ENCODE data around the gene DPP4.

DPP4 gene

DNA sequence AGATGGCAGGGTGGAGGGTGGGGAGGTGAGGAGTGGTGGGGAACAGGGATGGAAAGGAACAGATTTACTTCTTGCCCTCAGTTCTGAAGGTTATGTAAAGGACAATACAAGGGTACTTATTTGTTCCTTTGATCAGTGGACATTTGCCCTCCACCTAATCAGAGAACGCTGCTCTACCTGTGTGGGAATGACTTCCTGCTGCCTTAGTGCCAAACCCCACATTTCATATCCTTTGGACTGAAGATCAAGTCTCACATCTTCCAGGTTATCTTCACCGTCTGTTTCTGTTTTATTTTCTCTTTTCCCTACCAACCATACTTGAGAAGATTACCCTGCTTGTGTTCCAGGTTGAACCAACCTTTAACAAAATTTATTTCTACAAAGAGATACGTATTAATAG is 8.7 kb upstream of the DPP4 start:
- Histone ChIP-seq H3K4me3 (ENCODE audit: low read length) (no peak overlapping the region), H3K9ac (ENCODE audit: low read depth, low read length) (no peak overlapping the region), H3K27ac (ENCODE audit: low read length) (no peak overlapping the region), H3K9me3 (ENCODE audit: insufficient read depth, low read depth, low read length) (peaks cover 23% of the 10 kb centered on the region), H3K4me1 (ENCODE audit: insufficient read depth, low read length) (no peaks in the 10 kb centered on the region), H3K27me3 (ENCODE audit: insufficient read depth, low read length) (no peaks in the 10 kb centered on the region), H3K36me3 (ENCODE audit: insufficient read depth, low read depth, low read length) (no peaks in the 10 kb centered on the region)

DNA sequence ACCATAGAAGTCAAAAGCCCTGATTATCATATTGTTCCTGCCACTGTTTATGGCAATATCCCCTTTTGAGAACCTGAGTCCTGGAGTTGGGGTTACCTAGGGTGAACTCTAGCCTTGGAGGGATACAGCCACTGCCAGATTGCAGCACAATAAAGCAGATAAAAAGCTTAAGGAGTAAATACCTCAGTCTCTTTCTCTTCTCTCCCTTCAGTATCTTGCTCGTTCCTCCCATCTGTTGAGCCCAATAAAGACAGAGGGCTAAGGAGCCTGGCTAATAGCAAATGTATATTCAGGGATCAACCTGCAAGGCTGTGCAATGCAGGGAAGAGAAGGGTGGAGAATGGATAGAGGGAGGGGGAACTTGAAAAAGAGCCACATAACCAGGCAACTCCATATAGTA is 8.0 kb upstream of the DPP4 start:
- no peak overlapping the region for H3K9ac ChIP-seq (ENCODE audit: low read depth, low read length)
- H3K27me3 ChIP-seq (ENCODE audit: insufficient read depth, low read length): no peaks in the 10 kb centered on the region
- peaks cover 23% of the 10 kb centered on the region for H3K9me3 ChIP-seq (ENCODE audit: insufficient read depth, low read depth, low read length)
- no peak overlapping the region for H3K4me3 ChIP-seq (ENCODE audit: low read length)
- no peaks in the 10 kb centered on the region for H3K4me1 ChIP-seq (ENCODE audit: insufficient read depth, low read length)
- no peak overlapping the region for H3K27ac ChIP-seq (ENCODE audit: low read length)
- H3K36me3 ChIP-seq (ENCODE audit: insufficient read depth, low read depth, low read length): no peaks in the 10 kb centered on the region

DNA sequence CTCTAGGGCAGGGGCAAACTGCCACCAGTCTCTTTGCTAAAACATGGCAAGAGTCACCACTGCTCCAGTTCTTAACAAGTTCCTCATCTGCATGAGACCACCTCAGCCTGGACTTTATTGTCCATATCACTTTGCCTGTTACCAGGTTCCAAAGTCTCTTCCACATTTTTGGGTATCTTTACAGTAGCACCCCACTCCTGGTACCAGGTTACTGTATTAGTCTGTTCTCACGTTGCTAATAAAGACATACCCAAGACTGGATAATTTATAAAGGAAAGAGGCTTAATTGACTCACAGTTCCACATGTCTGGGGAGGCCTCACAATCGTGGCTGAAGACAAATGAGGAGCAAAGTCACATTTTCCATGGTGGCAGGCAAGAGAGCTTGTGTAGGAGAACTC is 5.5 kb upstream of the DPP4 start:
- peaks cover 23% of the 10 kb centered on the region for H3K9me3 ChIP-seq (ENCODE audit: insufficient read depth, low read depth, low read length)
- no peak overlapping the region for H3K27ac ChIP-seq (ENCODE audit: low read length)
- H3K9ac ChIP-seq (ENCODE audit: low read depth, low read length): no peak overlapping the region
- no peak overlapping the region for H3K4me3 ChIP-seq (ENCODE audit: low read length)
- H3K4me1 ChIP-seq (ENCODE audit: insufficient read depth, low read length): peaks cover 16% of the 10 kb centered on the region; the same call in 1 of the 2 replicates
- H3K27me3 ChIP-seq (ENCODE audit: insufficient read depth, low read length): peaks cover 21% of the 10 kb centered on the region
- no peaks in the 10 kb centered on the region for H3K36me3 ChIP-seq (ENCODE audit: insufficient read depth, low read depth, low read length)

DNA sequence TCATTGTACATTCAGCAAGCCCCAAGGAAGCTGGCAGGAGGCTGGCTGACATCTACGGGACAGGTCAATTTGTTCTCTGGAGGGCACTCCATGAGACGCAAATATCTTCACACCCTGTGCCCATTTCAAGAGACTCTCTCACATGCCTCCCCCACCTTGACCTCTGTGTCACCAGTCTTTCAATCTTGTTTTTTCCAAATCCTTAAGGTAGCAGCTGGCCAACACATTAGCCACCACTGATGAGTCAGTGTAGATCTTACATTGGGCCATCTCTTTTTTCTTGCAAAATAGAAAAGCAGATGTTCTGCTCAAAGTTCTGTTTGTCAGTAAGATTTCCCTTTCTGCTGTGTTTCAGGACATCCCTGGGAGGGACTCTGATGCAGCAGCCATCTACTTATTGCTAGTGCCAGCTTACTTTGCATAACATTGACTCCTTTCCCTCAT is 1.7 kb upstream of the DPP4 start:
- H3K27ac ChIP-seq (ENCODE audit: low read length): no peak overlapping the region
- peaks cover 17% of the 10 kb centered on the region; the same call in 1 of the 2 replicates for H3K4me1 ChIP-seq (ENCODE audit: insufficient read depth, low read length)
- H3K36me3 ChIP-seq (ENCODE audit: insufficient read depth, low read depth, low read length): no peaks in the 10 kb centered on the region
- no peak overlapping the region for H3K4me3 ChIP-seq (ENCODE audit: low read length)
- H3K9ac ChIP-seq (ENCODE audit: low read depth, low read length): no peak overlapping the region
- H3K9me3 ChIP-seq (ENCODE audit: insufficient read depth, low read depth, low read length): peaks cover 23% of the 10 kb centered on the region
- H3K27me3 ChIP-seq (ENCODE audit: insufficient read depth, low read length): peaks cover 45% of the 10 kb centered on the region

DNA sequence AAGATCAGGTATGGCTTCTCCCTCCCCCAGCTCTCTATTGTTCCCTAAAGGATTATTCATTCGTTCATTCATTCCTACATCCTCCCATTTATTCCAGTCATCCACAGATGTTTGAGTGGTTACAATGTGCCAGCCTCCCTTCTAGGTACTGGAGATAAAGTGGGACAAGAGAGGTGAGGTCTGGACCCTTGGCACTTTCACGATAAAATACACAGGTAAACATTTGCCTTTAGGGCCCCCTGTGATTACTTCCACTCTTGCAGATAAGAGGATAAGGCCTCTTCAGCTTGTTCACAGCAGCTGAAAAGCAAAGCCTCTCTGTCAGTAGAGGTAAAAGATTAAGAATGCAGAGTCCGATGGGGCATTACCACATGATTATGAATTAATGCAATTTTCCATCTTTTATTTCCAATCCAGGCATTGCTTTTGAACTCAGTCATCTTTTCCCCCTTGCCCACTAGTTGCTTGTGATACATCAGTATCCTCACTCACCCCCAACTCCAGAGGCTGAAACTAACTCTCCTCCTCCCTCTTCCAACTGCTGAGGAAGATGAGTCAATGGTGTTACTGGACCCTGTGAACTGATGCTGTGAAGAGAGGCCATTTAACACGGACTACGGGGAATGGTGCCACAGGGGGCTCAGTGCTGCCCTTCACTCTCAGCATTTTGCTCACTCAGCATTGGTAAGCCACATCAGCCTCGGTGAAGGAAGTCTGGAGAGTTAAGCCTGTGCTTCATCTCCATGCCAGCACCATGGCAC is 1.1 kb upstream of the DPP4 start:
- H3K9ac ChIP-seq (ENCODE audit: low read depth, low read length): no peak overlapping the region
- no peak overlapping the region for H3K27ac ChIP-seq (ENCODE audit: low read length)

DNA sequence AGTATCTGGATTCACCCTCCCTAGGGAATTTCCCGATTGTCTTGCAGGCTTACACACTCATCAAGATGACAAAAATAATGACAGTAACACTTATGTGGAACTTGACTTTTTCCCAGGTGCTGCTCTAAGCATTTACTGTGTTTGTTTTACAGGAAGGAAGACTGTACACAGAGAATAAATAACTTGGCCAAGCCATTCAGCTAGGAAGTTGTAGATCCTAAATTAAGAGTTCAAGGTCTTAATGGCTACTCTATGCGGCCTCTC is 549 bp upstream of the DPP4 start:
- Histone ChIP-seq H3K27ac (ENCODE audit: low read length) (no peak overlapping the region), H3K9ac (ENCODE audit: low read depth, low read length) (peak overlapping the region; percentile 78; the same call in 1 of the 2 replicates), H3K4me3 (ENCODE audit: low read length) (peak overlapping the region; percentile 83)

More for the DNA sequence above, 1.1 kb upstream of the DPP4 start:
- H3K27me3 ChIP-seq (ENCODE audit: insufficient read depth, low read length): peaks cover 45% of the 10 kb centered on the region
- H3K4me3 ChIP-seq (ENCODE audit: low read length): peak overlapping the region; percentile 83
- peaks cover 21% of the 10 kb centered on the region for H3K9me3 ChIP-seq (ENCODE audit: insufficient read depth, low read depth, low read length)
- H3K36me3 ChIP-seq (ENCODE audit: insufficient read depth, low read depth, low read length): no peaks in the 10 kb centered on the region
- H3K4me1 ChIP-seq (ENCODE audit: insufficient read depth, low read length): peaks cover 17% of the 10 kb centered on the region; the same call in 1 of the 2 replicates

DNA sequence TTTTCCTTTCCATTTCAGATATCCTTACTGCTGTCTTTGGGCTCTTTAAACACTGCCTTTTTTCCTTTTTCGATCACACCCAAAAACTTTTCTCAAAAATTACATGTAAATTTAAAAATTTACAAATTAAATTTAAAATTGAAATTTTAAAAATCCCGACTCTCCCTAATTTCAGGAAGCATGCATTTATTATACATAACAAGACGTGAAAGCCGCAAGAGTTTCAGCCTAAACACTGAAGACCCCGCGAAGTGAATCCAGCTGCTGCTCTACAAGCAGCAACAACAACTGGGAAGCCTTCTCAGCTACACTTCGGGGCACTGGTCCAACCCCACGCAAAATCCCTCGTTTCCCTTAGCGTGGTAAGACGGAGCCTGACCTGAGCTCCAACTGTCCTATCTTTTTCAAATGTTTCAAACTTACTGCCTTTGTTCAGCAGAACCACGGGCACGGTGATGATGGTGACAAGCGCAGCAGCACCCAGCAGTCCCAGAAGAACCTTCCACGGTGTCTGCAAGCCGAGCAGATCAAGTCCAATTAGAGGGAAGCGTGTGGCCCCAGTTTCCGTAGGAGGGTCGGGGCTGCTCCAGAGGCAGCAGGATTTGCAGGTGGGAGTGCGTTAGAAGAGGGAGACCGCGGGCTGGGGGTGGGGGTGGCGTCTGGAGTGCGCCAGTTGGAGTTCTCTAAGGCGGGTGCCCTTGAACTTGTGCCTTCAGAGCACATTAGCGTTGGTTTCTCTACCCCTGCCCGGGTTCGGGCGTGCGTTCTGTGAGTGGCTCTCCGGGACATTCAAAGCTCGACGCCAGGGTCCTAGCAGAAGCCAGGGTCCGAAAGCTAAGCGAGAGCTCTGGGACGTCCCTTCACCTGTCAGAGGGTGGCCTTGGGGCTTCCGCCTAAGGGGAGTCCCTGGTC is 783 bp downstream of the DPP4 start:
- no peak overlapping the region for H3K27ac ChIP-seq (ENCODE audit: low read length)
- H3K36me3 ChIP-seq (ENCODE audit: insufficient read depth, low read depth, low read length): no peaks in the 10 kb centered on the region
- peak overlapping the region; percentile 83 for H3K4me3 ChIP-seq (ENCODE audit: low read length)
- peaks cover 3% of the 10 kb centered on the region; the same call in 1 of the 2 replicates for H3K9me3 ChIP-seq (ENCODE audit: insufficient read depth, low read depth, low read length)
- peak overlapping the region; percentile 78; the same call in 1 of the 2 replicates for H3K9ac ChIP-seq (ENCODE audit: low read depth, low read length)
- H3K27me3 ChIP-seq (ENCODE audit: insufficient read depth, low read length): peaks cover 45% of the 10 kb centered on the region
- H3K4me1 ChIP-seq (ENCODE audit: insufficient read depth, low read length): peaks cover 17% of the 10 kb centered on the region; the same call in 1 of the 2 replicates

More for the DNA sequence above, 549 bp upstream of the DPP4 start:
- Histone ChIP-seq H3K4me1 (ENCODE audit: insufficient read depth, low read length) (peaks cover 17% of the 10 kb centered on the region; the same call in 1 of the 2 replicates), H3K27me3 (ENCODE audit: insufficient read depth, low read length) (peaks cover 45% of the 10 kb centered on the region), H3K9me3 (ENCODE audit: insufficient read depth, low read depth, low read length) (peaks cover 16% of the 10 kb centered on the region), H3K36me3 (ENCODE audit: insufficient read depth, low read depth, low read length) (no peaks in the 10 kb centered on the region)

DNA sequence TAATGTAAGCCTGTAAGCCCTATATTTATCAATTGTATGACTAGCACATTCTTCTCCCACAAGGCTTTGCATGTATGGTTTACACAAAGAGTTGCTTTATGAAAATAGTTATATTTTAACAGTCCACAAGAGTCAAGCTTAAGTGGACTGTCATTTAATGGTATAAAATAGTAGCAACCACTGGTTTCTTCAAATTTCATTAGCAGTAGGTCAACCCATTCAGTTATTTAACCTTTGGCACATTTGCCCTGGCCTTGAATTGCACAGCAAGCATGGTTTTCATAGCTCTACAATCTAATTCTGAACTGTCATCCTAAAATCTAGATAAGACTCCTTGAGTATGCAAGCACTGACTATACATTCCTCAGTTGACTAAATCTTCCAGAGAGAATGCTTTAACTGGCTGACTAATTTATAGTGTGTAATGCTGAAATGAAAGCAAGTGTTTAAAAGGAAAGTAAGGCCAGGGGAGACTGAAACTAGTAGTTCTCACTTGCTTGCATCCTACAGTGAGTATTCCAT is 1.8 kb downstream of the DPP4 start:
- Histone ChIP-seq H3K27ac (ENCODE audit: low read length) (no peak overlapping the region), H3K4me1 (ENCODE audit: insufficient read depth, low read length) (peaks cover 17% of the 10 kb centered on the region; the same call in 1 of the 2 replicates), H3K9me3 (ENCODE audit: insufficient read depth, low read depth, low read length) (no peaks in the 10 kb centered on the region), H3K36me3 (ENCODE audit: insufficient read depth, low read depth, low read length) (no peaks in the 10 kb centered on the region), H3K9ac (ENCODE audit: low read depth, low read length) (no peak overlapping the region), H3K27me3 (ENCODE audit: insufficient read depth, low read length) (peaks cover 45% of the 10 kb centered on the region), H3K4me3 (ENCODE audit: low read length) (no peak overlapping the region)

DNA sequence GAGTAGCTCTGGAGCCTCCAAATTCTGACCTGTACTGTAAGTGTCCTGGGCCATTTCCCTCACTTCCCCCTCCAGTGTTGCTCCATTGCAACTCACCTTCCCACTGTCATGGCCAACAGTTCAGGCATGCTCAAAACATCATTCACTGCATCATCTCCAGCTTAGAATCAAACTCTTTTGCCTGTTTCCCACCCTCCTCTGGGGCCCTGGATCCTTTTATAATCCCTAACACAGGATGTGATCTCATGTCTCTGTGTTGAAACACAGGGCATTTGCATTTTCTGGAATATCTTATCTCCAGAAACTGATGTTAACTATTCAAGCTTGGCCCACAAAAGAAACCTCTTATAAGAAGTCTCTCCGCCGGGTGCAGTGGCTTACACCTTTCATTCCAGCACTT is 3.0 kb downstream of the DPP4 start:
- peaks cover 16% of the 10 kb centered on the region; the same call in 1 of the 2 replicates for H3K4me1 ChIP-seq (ENCODE audit: insufficient read depth, low read length)
- H3K9me3 ChIP-seq (ENCODE audit: insufficient read depth, low read depth, low read length): no peaks in the 10 kb centered on the region
- H3K36me3 ChIP-seq (ENCODE audit: insufficient read depth, low read depth, low read length): no peaks in the 10 kb centered on the region
- peaks cover 39% of the 10 kb centered on the region for H3K27me3 ChIP-seq (ENCODE audit: insufficient read depth, low read length)
- H3K27ac ChIP-seq (ENCODE audit: low read length): no peak overlapping the region
- H3K9ac ChIP-seq (ENCODE audit: low read depth, low read length): no peak overlapping the region
- no peak overlapping the region for H3K4me3 ChIP-seq (ENCODE audit: low read length)

DNA sequence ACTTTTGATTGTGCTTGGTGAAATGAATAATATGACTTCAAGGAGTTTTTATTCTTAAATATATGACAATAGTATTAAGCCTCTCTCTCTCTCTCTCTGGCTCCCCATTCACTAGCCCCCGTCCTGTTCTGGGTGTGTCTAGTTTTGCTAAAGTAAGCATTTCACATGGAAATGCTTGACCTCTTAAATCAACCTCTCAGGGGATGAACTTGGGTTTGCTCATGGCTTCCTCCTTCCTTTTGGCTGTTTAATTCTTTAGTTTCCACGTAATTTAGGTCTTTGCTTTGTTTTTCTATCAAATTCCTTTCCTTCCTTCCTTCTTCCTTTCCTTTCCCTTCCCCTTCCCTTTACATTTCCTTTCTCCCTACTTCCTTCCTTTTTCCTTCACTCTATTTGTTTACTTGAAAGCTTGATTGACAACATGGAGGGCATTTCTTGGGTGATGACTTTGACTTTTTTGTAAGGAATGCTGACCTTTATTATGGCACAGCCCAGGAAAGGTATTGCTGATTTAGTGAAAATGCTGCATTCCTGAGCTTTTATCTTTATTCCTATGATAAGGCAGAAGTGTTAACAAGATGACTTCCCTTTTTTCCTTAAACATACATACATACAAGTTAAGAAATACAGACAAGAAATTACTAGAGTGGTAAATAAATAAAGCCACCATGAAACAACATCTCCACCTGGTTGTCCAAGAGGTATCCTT is 3.6 kb downstream of the DPP4 start:
- peaks cover 10% of the 10 kb centered on the region; the same call in 1 of the 2 replicates for H3K4me1 ChIP-seq (ENCODE audit: insufficient read depth, low read length)
- peaks cover 33% of the 10 kb centered on the region for H3K27me3 ChIP-seq (ENCODE audit: insufficient read depth, low read length)
- no peaks in the 10 kb centered on the region for H3K36me3 ChIP-seq (ENCODE audit: insufficient read depth, low read depth, low read length)
- no peak overlapping the region for H3K27ac ChIP-seq (ENCODE audit: low read length)
- no peak overlapping the region for H3K9ac ChIP-seq (ENCODE audit: low read depth, low read length)
- H3K4me3 ChIP-seq (ENCODE audit: low read length): no peak overlapping the region
- H3K9me3 ChIP-seq (ENCODE audit: insufficient read depth, low read depth, low read length): no peaks in the 10 kb centered on the region

DNA sequence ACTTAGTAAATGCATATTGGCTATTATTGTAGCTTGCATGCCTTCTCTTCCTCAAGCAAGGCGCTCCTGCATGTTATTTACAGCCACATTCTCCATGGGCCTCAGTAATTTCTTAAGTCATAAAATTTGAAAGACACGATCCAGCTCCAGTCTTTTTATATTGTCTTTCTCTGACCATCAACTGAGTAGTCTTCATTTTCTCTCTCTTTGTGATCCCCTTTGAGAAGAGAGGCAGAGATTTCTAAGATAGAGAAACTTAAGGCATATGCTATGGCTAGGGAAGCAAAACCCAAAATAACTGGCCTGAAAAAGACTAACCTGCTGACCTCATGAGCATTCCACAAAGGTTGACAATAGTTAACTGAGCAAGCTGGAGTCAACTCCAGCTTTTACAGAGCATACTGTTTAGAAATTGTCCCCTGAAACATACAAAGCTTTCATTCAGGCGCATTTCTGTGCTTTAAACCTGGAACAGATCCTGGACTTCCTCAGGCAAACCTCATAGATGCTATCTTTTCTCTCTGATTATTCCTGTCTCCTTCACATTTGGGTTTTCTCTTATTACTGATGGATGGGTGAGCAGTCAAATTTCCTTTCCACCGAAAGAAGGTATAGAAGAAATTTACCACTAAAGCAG is 4.6 kb downstream of the DPP4 start:
- H3K36me3 ChIP-seq (ENCODE audit: insufficient read depth, low read depth, low read length): no peaks in the 10 kb centered on the region
- peaks cover under 1% of the 10 kb centered on the region; the same call in 1 of the 2 replicates for H3K4me1 ChIP-seq (ENCODE audit: insufficient read depth, low read length)

More for the DNA sequence above, 4.6 kb downstream of the DPP4 start:
- H3K9ac ChIP-seq (ENCODE audit: low read depth, low read length): no peak overlapping the region
- H3K27me3 ChIP-seq (ENCODE audit: insufficient read depth, low read length): peaks cover 23% of the 10 kb centered on the region
- H3K4me3 ChIP-seq (ENCODE audit: low read length): no peak overlapping the region
- no peaks in the 10 kb centered on the region for H3K9me3 ChIP-seq (ENCODE audit: insufficient read depth, low read depth, low read length)
- no peak overlapping the region for H3K27ac ChIP-seq (ENCODE audit: low read length)

Data from iPS-20b (cell line).